A549 treated with AZD2906 at 1 μM for 4 hours (cell line): ENCODE results near the gene PIGM. TPM values are rescaled to one million over a fixed set of nuclear protein-coding genes. Genes with fewer than 3 reads are reported as not detected.

ENCODE experiments used
- total RNA-seq: library from RNA; stranded (reverse); fragments of 200-300 nt; extraction: Qiagen RNA extraction; gene quantifications from 5 replicates; pipeline ENCODE4 v1.2.3, GENCODE V29; 2022

The PIGM gene
- total RNA-seq: 3.8 to 5.1 TPM (median 4.3 TPM) in 5 replicates

GRCh38 chr1:160031365-160032164, at the start of gene PIGM:
PIGM (minus strand) TSS chr1:160031990; CDS start chr1:160031739, 251 bp downstream.

DNA sequence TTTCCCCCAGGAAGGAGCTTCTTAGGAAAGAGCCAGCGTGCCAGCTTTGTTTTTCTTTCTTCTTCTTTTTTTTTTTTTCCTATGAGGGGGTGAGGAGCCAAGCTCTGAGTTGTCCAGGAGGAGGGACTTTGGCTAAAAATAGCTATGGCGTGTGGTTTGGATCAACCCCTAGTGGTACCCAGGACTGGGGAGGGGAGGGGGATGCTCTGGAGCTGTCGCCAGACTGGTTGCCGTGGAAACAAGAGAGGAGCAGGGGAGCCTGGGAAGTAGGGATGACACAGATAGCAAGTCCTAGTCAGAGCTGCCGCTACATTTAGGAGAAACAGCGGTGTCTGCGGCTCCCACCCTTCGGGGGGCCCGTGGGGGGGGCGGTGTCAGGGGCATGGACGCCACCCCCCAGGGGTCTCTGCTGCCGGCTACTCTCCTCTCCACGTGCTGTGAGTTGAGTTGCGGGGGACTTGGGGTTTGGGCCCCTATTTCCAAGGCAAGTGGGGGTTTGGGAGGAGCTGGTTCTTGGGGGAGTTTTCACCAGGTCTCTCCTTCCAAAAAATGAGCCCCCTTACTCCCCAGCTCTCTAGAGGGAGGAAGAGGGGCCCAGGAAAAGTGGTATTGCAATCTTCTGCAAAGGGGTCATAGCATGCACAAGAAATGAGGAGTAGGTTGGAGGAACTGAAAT, 49.6 kb upstream of the PIGM start, which contains the start of gene KCNJ9:
Gene KCNJ9, plus strand, starts transcription at position 278 of the 676 bp plus-strand sequence. CDS start 2,493 bp downstream, outside the sequence.

DNA sequence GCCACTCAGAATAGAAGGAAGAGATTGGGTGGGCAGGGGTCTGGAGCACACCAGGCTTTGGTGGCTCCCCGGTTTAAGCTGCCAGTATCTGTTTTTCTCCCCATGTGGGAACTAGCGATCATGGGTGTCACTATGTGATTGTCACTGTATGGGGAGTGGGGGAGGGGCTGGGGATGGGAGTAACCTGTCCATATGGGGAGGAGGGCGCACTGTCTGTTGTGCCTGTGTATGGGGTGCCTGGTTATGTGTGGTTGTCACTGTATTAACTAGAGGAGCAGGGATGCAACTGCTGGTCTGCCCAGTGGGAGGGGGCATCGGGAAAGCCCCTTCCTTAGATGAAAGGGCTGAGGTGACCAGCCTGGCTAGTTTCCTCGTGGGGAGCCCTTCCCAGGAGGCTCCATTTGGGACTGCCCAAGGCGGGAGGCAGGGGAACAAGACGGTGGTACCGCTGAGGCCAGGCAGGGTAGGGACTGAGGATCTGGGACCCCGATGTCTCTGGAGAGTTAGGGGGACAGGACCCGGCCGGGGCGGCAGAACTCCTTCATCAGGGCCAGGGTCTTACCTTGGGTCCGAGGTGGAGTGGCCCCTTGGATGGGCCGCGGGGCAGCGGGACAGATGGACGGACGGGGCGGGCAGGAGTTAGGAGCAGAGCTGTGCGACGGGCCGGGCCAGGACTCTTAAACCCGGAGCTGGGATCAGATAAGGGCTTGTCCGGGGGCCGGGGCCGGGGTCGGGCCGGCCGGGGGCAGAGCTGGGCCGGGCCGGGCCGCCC, 37.9 kb upstream of the PIGM start, which contains the start of gene KCNJ10:
Gene KCNJ10, minus strand, starts transcription at position 701 of the 772 bp plus-strand sequence. CDS start 27,628 bp downstream, outside the sequence.

Other genes starting within 250 kb of the PIGM start
- gene FCRL6, start 229.6 kb downstream of the PIGM start, total RNA-seq: not detected in 5 replicates
- 0.10 to 0.25 TPM (median 0.16 TPM) in 5 replicates for gene SLAMF8, start 205.1 kb downstream of the PIGM start, total RNA-seq
- 0.03 to 0.11 TPM in 2 of 5 replicates, not detected in the others for gene VSIG8, start 169.3 kb downstream of the PIGM start, total RNA-seq
- gene CFAP45, start 131.8 kb downstream of the PIGM start, total RNA-seq: 0.49 to 0.67 TPM (median 0.55 TPM) in 5 replicates
- 1,017 to 1,045 TPM (median 1,025 TPM) in 5 replicates for gene TAGLN2, start 106.5 kb downstream of the PIGM start, total RNA-seq
- 0.12 to 0.22 TPM (median 0.15 TPM) in 5 replicates for gene IGSF9, start 86.4 kb downstream of the PIGM start, total RNA-seq
- 0.25 to 0.64 TPM (median 0.41 TPM) in 5 replicates for gene SLAMF9, start 77.8 kb downstream of the PIGM start, total RNA-seq
- gene KCNJ10, start 38.2 kb upstream of the PIGM start, total RNA-seq: not detected in 5 replicates
- not detected in 5 replicates for gene KCNJ9, start 49.5 kb upstream of the PIGM start, total RNA-seq
- 6.8 to 10.2 TPM (median 9.4 TPM) in 5 replicates for gene IGSF8, start 66.6 kb upstream of the PIGM start, total RNA-seq
- gene ATP1A2, start 83.8 kb upstream of the PIGM start, total RNA-seq: 0.08 to 0.19 TPM (median 0.15 TPM) in 5 replicates
- gene ATP1A4, start 119.6 kb upstream of the PIGM start, total RNA-seq: 0.07 TPM in 1 of 5 replicates, not detected in the others
- gene CASQ1, start 158.6 kb upstream of the PIGM start, total RNA-seq: 0.03 to 0.10 TPM in 2 of 5 replicates, not detected in the others
- gene PEA15, start 173.4 kb upstream of the PIGM start, total RNA-seq: 176 to 201 TPM (median 182 TPM) in 5 replicates
- gene DCAF8, start 230.6 kb upstream of the PIGM start, total RNA-seq: 42.0 to 49.2 TPM (median 46.5 TPM) in 5 replicates